Thyroid gland (tissue), 4 donors: ENCODE measurements around the gene TAC4.

Source experiments
- POLR2A ChIP-seq, 2 donors: fragments of 450-650 bp; IDR thresholded peaks; one replicate each; pipeline ENCODE4 v1.6.1; 2017; ENCODE audit warnings: antibody characterized with exemption in 2 of 2, mild to moderate bottlenecking in 2 of 2, moderate library complexity in 1 of 2
- TF ChIP-seq, protein P1 (sequence below), 6 experiments: fragments of 200-600 bp in 3 of 6; fragments of 450-650 bp in 3 of 6; sonication (generic) in 3 of 6; IDR thresholded peaks; one replicate each; pipeline ENCODE4 v1.5.1; 2016 to 2019; ENCODE audit warnings: antibody characterized with exemption in 6 of 6, mild to moderate bottlenecking in 2 of 6, inconsistent platforms in 1 of 6, moderate library complexity in 1 of 6

DNA sequence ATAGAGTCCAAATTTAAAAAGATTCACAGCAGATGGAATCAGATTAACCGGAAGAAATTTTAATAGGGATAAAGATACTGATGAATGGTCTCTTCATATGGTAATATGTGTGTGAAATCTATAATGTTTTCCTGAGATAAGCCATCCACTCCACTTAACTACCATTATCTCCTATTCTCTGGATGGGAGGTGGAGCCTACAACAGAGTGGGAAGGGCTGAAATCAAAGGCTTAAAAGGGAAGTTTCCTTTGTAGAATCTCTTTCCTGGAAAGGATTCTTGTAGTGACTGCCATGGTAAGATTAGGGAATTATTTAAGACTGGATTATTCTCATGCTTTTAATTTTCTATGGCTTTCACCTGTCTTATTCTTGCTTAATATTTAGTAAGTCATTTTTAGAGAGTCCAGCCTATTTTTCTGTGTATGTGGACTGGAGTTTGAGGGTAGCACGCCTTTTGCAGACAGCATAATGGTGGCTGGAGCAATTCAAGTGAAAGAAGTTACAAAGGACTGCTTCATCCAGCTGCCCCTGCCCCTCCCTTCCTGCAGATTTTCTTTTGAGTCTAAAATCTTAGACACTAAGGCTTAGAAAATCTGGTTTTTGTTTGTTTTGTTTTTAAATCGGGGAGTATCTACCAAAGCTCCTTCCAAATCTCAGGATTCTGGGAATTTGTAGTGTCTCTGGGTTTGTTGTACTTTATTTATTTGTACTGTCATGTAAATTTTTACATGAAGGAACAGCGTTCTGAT, 32.9 kb downstream of the TAC4 start:
- no peak for TF ChIP-seq POLR2A (IDR thresholded peaks at IDR 0.05)
- TF ChIP-seq, protein P1, sequence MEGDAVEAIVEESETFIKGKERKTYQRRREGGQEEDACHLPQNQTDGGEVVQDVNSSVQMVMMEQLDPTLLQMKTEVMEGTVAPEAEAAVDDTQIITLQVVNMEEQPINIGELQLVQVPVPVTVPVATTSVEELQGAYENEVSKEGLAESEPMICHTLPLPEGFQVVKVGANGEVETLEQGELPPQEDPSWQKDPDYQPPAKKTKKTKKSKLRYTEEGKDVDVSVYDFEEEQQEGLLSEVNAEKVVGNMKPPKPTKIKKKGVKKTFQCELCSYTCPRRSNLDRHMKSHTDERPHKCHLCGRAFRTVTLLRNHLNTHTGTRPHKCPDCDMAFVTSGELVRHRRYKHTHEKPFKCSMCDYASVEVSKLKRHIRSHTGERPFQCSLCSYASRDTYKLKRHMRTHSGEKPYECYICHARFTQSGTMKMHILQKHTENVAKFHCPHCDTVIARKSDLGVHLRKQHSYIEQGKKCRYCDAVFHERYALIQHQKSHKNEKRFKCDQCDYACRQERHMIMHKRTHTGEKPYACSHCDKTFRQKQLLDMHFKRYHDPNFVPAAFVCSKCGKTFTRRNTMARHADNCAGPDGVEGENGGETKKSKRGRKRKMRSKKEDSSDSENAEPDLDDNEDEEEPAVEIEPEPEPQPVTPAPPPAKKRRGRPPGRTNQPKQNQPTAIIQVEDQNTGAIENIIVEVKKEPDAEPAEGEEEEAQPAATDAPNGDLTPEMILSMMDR (IDR thresholded peaks at IDR 0.05) = no peak
